ENCODE results near the gene ECE1. TPM values are rescaled to one million over a fixed set of nuclear protein-coding genes. Genes with fewer than 3 reads are reported as not detected.
A peak's percentile ranks its signal among the peaks of the same experiment; 100 is the strongest.

The ECE1 gene
- total and polyA plus RNA-seq, 9 of the 15 experiments (the other 6 are each of a cell fraction or from before 2014, with no cell fraction given), result 0.56 to 34.8 (median 11.0) TPM

DNA sequence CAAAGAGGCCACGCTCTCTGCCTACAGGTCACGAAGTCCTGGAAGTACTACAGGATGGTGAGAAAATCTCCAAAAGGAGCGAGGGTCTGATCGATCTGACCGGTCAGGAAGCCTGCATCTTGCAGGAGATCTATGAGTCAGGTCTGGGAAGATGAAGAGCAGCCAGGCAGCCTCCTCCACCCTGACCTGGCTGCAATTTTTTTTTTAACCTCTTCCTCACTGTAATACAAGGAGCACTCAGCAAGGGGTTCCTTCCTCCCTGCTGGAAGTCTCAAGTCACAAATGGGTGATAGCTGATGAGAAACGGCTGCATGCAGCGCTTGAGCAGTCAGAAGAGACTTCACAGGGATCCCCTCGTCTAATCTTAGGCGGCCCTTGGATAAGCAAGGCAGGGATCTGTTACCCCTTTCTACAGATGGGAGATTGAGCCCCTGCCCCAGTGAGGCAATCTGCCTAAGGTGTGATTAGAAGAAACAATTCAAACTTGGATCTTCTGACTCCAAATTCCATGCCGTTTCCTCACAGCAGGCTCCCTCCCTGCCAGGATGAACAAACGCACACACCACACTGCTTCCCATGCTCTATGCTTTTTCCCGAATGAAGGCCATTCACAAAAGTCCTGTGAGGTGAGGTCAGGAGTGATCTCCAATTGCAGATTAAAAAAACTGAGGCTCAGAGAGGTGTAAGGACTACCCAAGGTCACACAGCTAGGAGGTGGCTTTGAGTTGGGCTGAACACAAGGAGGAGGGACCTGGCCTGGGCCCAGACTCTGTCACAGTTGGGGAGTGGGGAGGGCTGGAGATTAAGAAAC is 48.3 kb downstream of the ECE1 start:
- FAIRE-seq (no peak), DNase-seq (ENCODE audit: extremely low read depth in 1 of 4, low spot score in 3 of 4) (no peak), ATAC-seq (no peak)
- Histone ChIP-seq H3K9me3 (replicated peaks; ENCODE audit: control insufficient read depth, insufficient read depth, low read depth, low read length) (no peaks in the 10 kb centered on the region), H4K20me1 (replicated peaks; ENCODE audit: control insufficient read depth, insufficient read depth, low read length) (peaks cover 3% of the 10 kb centered on the region; the same call in 1 of the 2 replicates), H3K27me3 (ENCODE audit: control insufficient read depth in 2 of 2, insufficient read depth in 2 of 2, low read length in 2 of 2) (no peaks in the 10 kb centered on the region), H2AFZ (ENCODE audit: low read depth, low read length) (no peak overlapping the region), H3K9ac (ENCODE audit: insufficient read depth in 1 of 2, low read depth in 2 of 2, low read length in 2 of 2) (peak overlapping the region in 1 of 2 experiments; percentile 28; a peak in 1 of 4 replicates), H3K27ac (ENCODE audit: extremely low read depth, low read depth, low read length) (no peak overlapping the region), H3K4me2 (ENCODE audit: insufficient read depth, low read length) (no peak overlapping the region), H3K4me1 (replicated peaks in 1 of 2; ENCODE audit: control insufficient read depth in 2 of 2, insufficient read depth in 2 of 2, low read length in 2 of 2) (no peaks in the 10 kb centered on the region), H3K79me2 (ENCODE audit: control insufficient read depth, insufficient read depth, low read length) (no peaks in the 10 kb centered on the region), H3K9me1 (ENCODE audit: control insufficient read depth, insufficient read depth, low read length) (peaks cover 4% of the 10 kb centered on the region), H3K36me3 (ENCODE audit: control insufficient read depth, insufficient read depth, low read length) (peaks cover 15% of the 10 kb centered on the region), H3K4me3 (no peak overlapping the region)
- TF ChIP-seq ZFP36 (IDR thresholded peaks at IDR 0.05; ENCODE audit: low read depth, low read length, partially characterized antibody) (peak; percentile 35), NR2C2 (CRISPR knock-in tag; IDR thresholded peaks at IDR 0.05) (no peak), NR2C2 (tag; IDR thresholded peaks at IDR 0.05) (no peak)
- POLR2A ChIA-PET, result interaction anchor here (0.7 kb wide), 1 partner anchor 564 kb away, joined by 3 read pairs; no protein-coding TSS in a partner anchor
- in situ Hi-C loops (cut with MboI) (no loop called here), intact Hi-C loops (cut with micrococcal nuclease) (no loop called here)
- no TSS peak for BruUV-seq (replicated peaks)
- CTCF ChIA-PET (ENCODE audit: low intra/inter-chr PET ratio), result no interaction called here
- 54% methylated on average over 12 of the region's 12 CpGs for WGBS (ENCODE audit: insufficient coverage, low coverage, missing lambda C conversion rate)

DNA sequence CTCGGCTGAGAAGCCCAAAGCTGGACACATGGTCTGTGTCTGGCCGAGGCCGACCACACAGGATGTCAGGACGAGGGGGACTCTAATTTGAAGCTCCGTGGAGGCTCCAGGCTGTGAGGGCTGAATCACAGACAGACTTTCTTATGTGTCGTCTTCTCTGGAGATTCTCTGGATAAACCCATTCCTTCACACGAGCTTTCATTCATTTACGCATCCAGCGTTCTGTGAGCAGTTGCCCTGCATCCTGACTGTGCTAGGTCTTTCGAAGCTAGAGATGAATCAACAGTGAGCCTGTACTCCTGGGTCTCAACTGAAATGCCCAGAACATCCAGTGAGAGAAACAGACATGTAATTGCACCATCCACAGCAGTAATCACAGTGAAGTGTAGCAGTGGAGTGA is 49.6 kb downstream of the ECE1 start:
- H2AFZ ChIP-seq (ENCODE audit: low read depth, low read length), result no peak overlapping the region
- H3K4me1 ChIP-seq (replicated peaks in 1 of 2; ENCODE audit: control insufficient read depth in 2 of 2, insufficient read depth in 2 of 2, low read length in 2 of 2), result no peaks in the 10 kb centered on the region
- CTCF ChIA-PET (ENCODE audit: low intra/inter-chr PET ratio), result no interaction called here
- no peak overlapping the region for H3K4me2 ChIP-seq (ENCODE audit: insufficient read depth, low read length)
- in situ Hi-C loops (cut with MboI), result no loop called here
- H3K79me2 ChIP-seq (ENCODE audit: control insufficient read depth, insufficient read depth, low read length), result no peaks in the 10 kb centered on the region
- no peak overlapping the region for H3K4me3 ChIP-seq
- intact Hi-C loops (cut with micrococcal nuclease), result no loop called here
- FAIRE-seq, result no peak
- no peak for DNase-seq (ENCODE audit: extremely low read depth in 1 of 4, low spot score in 3 of 4)
- H4K20me1 ChIP-seq (replicated peaks; ENCODE audit: control insufficient read depth, insufficient read depth, low read length), result peaks cover 3% of the 10 kb centered on the region; the same call in 1 of the 2 replicates
- POLR2A ChIA-PET, result interaction anchor here (1.1 to 1.7 kb wide), 2 partner anchors 9 to 14 kb away, joined by 3 to 4 read pairs; no protein-coding TSS in a partner anchor
- H3K9me1 ChIP-seq (ENCODE audit: control insufficient read depth, insufficient read depth, low read length), result peaks cover 4% of the 10 kb centered on the region
- no peaks in the 10 kb centered on the region for H3K9me3 ChIP-seq (replicated peaks; ENCODE audit: control insufficient read depth, insufficient read depth, low read depth, low read length)
- BruUV-seq (replicated peaks), result no TSS peak
- no peak for ATAC-seq
- H3K27me3 ChIP-seq (ENCODE audit: control insufficient read depth in 2 of 2, insufficient read depth in 2 of 2, low read length in 2 of 2), result no peaks in the 10 kb centered on the region
- H3K36me3 ChIP-seq (ENCODE audit: control insufficient read depth, insufficient read depth, low read length), result peaks cover 18% of the 10 kb centered on the region
- no peak overlapping the region for H3K9ac ChIP-seq (ENCODE audit: insufficient read depth in 1 of 2, low read depth in 2 of 2, low read length in 2 of 2)
- WGBS (ENCODE audit: insufficient coverage, low coverage, missing lambda C conversion rate), result 76% methylated on average over 10 of the region's 10 CpGs
- H3K27ac ChIP-seq (ENCODE audit: extremely low read depth, low read depth, low read length), result no peak overlapping the region
- TF ChIP-seq TAL1 (IDR thresholded peaks at IDR 0.05), result no peak
- no peak for TF ChIP-seq PPARD (CRISPR knock-in tag; IDR thresholded peaks at IDR 0.05)
- TF ChIP-seq, protein P1, sequence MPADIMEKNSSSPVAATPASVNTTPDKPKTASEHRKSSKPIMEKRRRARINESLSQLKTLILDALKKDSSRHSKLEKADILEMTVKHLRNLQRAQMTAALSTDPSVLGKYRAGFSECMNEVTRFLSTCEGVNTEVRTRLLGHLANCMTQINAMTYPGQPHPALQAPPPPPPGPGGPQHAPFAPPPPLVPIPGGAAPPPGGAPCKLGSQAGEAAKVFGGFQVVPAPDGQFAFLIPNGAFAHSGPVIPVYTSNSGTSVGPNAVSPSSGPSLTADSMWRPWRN (IDR thresholded peaks at IDR 0.05; ENCODE audit: low read depth), result no peak
